ENCODE data around the gene PRDM8. TPM values are rescaled to one million over a fixed set of nuclear protein-coding genes. Genes with fewer than 3 reads are reported as not detected.

Gene PRDM8
- total and polyA plus RNA-seq, 2 donors (not counting 1 experiment from before 2014, with no cell fraction given): 20.0 to 35.6 TPM

DNA sequence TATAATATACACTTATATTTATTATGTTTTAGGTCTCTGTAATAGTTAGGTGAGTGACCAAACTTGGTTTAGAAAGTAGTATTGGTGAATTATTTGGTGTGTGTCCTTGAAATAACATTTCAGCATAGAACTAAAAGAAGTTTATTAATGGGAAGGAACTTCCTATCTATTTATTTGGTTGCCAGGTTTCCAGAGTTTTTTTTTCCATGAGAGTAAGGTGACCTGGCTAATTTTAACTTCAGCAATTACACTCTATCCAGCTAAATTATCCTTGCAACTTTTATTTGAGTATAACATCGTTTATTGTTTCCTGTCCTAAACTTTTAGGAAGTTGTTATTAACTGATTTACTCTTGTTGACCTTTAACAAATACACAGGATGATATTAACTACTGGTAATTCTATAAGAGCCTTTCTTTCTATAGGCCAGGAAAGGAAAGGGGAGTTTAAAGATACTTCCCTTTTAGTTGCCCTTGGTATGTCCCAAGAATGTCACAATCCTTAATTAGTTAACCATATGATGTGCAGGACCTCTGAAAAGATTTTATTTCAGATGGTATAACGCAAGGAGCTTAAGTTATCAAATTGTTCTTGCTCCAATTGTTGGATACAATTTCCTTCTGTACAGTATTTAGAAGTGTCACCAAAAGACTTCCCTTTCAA is 18.9 kb downstream of the PRDM8 start:
- Histone ChIP-seq H3K79me2 (ENCODE audit: control insufficient read depth, insufficient read depth, low read length) (no peaks in the 10 kb centered on the region), H3K36me3 (replicated peaks in 1 of 2; ENCODE audit: control extremely low read depth in 1 of 2, control insufficient read depth in 1 of 2, extremely low read depth in 1 of 2, insufficient read depth in 2 of 2, low read length in 1 of 2) (no peaks in the 10 kb centered on the region), H3K4me1 (ENCODE audit: control insufficient read depth in 2 of 2, insufficient read depth in 2 of 2, low read length in 2 of 2) (no peaks in the 10 kb centered on the region), H3K27me3 (replicated peaks in 1 of 4; ENCODE audit: control extremely low read depth in 1 of 4, control insufficient read depth in 3 of 4, insufficient read depth in 4 of 4, low read length in 3 of 4) (peaks cover 0 to 11% (median 5%) of the 10 kb centered on the region in 4 experiments), H3K4me2 (replicated peaks; ENCODE audit: low read depth, low read length, poor library complexity, severe bottlenecking) (no peak overlapping the region), H3K9ac (ENCODE audit: low read length) (no peak overlapping the region), H3K27ac (ENCODE audit: low read length in 2 of 2) (no peak overlapping the region), H4K20me1 (ENCODE audit: control insufficient read depth, insufficient read depth, low read length, poor library complexity, severe bottlenecking) (no peaks in the 10 kb centered on the region), H3K4me3 (ENCODE audit: control extremely low read depth in 1 of 5, extremely low read depth in 1 of 5, insufficient read depth in 1 of 5, low read depth in 2 of 5, low read length in 4 of 5) (no peak overlapping the region), H3K9me3 (ENCODE audit: control extremely low read depth in 1 of 3, control insufficient read depth in 2 of 3, insufficient read depth in 1 of 3, low read length in 2 of 3) (no peaks in the 10 kb centered on the region), H2AFZ (ENCODE audit: insufficient read depth, low read depth, low read length, poor library complexity, severe bottlenecking) (no peak overlapping the region)
- Mint-ChIP-seq H3K27ac (no peak overlapping the region), H3K27me3 (peaks cover 15% of the 10 kb centered on the region), H3K9me3 (ENCODE audit: insufficient read depth) (no peaks in the 10 kb centered on the region), H3K4me3 (no peak overlapping the region), H3K4me1 (peaks cover 1% of the 10 kb centered on the region)
- intact Hi-C loops (cut with micrococcal nuclease): no loop called here
- DNase-seq (no peak), ATAC-seq (ENCODE audit: low read depth) (no peak)
- CTCF ChIA-PET: interaction anchor here (0.7 to 2.7 kb wide), 17 partner anchors 10 to 1264 kb away, joined by 3 to 38 read pairs (median 5); no protein-coding TSS in a partner anchor
- POLR2A ChIA-PET: interaction anchor here (0.8 kb wide), 1 partner anchor 13 kb away, joined by 3 read pairs; no protein-coding TSS in a partner anchor
- TF ChIP-seq CTCF (IDR thresholded peaks at IDR 0.05) (no peak), EZH2 (IDR thresholded peaks at IDR 0.05; ENCODE audit: borderline replicate concordance, insufficient read depth, low read depth, low read length, poor library complexity, severe bottlenecking) (no peak)
- WGBS (ENCODE audit: insufficient coverage): no CpG with 5 or more reads among the region's 2 CpGs

GRCh38 chr4:80219301-80220025 is 22.2 kb downstream of the PRDM8 start:
- ATAC-seq (ENCODE audit: low read depth): no peak
- no peak overlapping the region for H3K4me2 ChIP-seq (replicated peaks; ENCODE audit: low read depth, low read length, poor library complexity, severe bottlenecking)
- Mint-ChIP-seq H3K4me1 (peaks cover 1% of the 10 kb centered on the region), H3K4me3 (no peak overlapping the region), H3K27ac (no peak overlapping the region), H3K27me3 (peaks cover 9% of the 10 kb centered on the region), H3K9me3 (ENCODE audit: insufficient read depth) (no peaks in the 10 kb centered on the region)
- no peak overlapping the region for H3K9ac ChIP-seq (ENCODE audit: low read length)
- peaks cover 0 to 11% (median 5%) of the 10 kb centered on the region in 4 experiments for H3K27me3 ChIP-seq (replicated peaks in 1 of 4; ENCODE audit: control extremely low read depth in 1 of 4, control insufficient read depth in 3 of 4, insufficient read depth in 4 of 4, low read length in 3 of 4)
- no peaks in the 10 kb centered on the region for H3K9me3 ChIP-seq (ENCODE audit: control extremely low read depth in 1 of 3, control insufficient read depth in 2 of 3, insufficient read depth in 1 of 3, low read length in 2 of 3)
- no peaks in the 10 kb centered on the region for H3K36me3 ChIP-seq (replicated peaks in 1 of 2; ENCODE audit: control extremely low read depth in 1 of 2, control insufficient read depth in 1 of 2, extremely low read depth in 1 of 2, insufficient read depth in 2 of 2, low read length in 1 of 2)
- H3K27ac ChIP-seq (ENCODE audit: low read length in 2 of 2): no peak overlapping the region
- POLR2A ChIA-PET: no interaction called here
- no peaks in the 10 kb centered on the region for H4K20me1 ChIP-seq (ENCODE audit: control insufficient read depth, insufficient read depth, low read length, poor library complexity, severe bottlenecking)
- CTCF ChIA-PET: interaction anchor here (0.9 to 4.2 kb wide), 12 partner anchors 8 to 1268 kb away, joined by 3 to 26 read pairs (median 4); no protein-coding TSS in a partner anchor
- H3K4me1 ChIP-seq (ENCODE audit: control insufficient read depth in 2 of 2, insufficient read depth in 2 of 2, low read length in 2 of 2): no peaks in the 10 kb centered on the region
- intact Hi-C loops (cut with micrococcal nuclease): no loop called here
- no peak for DNase-seq
- no peak overlapping the region for H3K4me3 ChIP-seq (ENCODE audit: control extremely low read depth in 1 of 5, extremely low read depth in 1 of 5, insufficient read depth in 1 of 5, low read depth in 2 of 5, low read length in 4 of 5)
- no peaks in the 10 kb centered on the region for H3K79me2 ChIP-seq (ENCODE audit: control insufficient read depth, insufficient read depth, low read length)
- 60% methylated on average over 1 of the region's 5 CpGs for WGBS (ENCODE audit: insufficient coverage)
- H2AFZ ChIP-seq (ENCODE audit: insufficient read depth, low read depth, low read length, poor library complexity, severe bottlenecking): no peak overlapping the region
- TF ChIP-seq CTCF (IDR thresholded peaks at IDR 0.05) (no peak), EZH2 (IDR thresholded peaks at IDR 0.05; ENCODE audit: borderline replicate concordance, insufficient read depth, low read depth, low read length, poor library complexity, severe bottlenecking) (no peak)
